Measurements from ENCODE around the gene ZNF668.

The ZNF668 gene

GRCh38 chr16:31080756-31081419, 6.8 kb upstream of the ZNF668 start:
- DNase-seq, result no peak

- DNase-seq, result no peak
Measured at GRCh38 chr16:31080035-31080629, 6.1 kb upstream of the ZNF668 start.

GRCh38 chr16:31079342-31079944, 5.4 kb upstream of the ZNF668 start:
- DNase-seq, result no peak

DNA sequence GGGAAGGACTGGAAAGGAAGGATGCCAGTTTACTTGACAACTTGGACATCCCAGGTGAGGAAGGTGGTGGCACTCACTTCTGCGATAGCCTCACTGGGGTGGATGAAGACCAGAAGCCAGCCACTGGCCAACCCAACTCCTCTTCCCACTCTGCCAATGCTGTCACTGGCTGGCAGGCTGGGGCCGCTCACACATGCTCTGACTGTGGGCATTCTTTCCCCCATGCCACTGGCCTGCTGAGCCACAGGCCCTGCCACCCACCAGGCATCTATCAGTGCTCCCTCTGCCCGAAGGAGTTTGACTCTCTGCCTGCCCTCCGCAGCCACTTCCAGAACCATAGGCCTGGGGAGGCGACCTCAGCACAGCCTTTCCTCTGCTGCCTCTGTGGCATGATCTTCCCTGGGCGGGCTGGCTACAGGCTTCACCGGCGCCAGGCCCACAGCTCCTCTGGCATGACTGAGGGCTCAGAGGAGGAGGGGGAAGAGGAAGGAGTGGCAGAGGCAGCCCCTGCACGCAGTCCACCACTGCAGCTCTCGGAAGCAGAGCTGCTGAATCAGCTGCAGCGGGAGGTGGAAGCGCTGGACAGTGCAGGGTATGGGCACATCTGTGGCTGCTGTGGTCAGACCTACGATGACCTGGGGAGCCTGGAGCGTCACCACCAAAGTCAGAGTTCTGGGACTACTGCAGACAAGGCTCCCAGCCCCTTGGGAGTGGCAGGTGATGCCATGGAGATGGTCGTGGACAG, 4.7 kb upstream of the ZNF668 start:
- no peak for DNase-seq

DNA sequence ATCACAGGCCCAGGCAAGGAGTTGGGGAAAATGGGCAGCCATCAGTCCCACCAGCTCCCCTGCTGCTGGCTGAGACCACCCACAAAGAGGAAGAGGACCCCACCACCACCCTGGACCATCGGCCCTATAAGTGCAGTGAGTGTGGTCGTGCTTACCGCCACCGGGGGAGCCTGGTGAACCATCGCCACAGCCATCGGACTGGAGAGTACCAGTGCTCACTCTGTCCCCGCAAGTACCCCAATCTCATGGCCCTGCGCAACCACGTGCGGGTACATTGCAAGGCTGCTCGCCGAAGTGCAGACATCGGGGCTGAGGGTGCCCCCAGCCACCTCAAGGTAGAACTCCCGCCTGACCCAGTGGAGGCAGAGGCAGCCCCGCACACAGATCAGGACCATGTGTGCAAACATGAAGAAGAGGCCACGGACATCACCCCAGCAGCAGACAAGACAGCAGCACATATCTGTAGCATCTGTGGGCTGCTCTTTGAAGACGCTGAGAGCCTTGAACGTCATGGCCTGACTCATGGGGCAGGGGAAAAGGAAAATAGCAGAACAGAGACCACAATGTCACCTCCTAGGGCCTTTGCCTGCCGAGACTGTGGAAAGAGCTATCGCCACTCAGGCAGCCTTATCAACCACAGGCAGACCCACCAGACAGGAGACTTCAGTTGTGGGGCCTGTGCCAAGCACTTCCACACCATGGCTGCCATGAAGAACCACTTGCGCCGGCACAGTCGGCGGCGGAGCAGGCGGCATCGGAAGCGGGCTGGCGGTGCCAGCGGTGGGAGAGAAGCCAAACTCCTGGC, 3.8 kb upstream of the ZNF668 start:
- DNase-seq, result no peak

DNA sequence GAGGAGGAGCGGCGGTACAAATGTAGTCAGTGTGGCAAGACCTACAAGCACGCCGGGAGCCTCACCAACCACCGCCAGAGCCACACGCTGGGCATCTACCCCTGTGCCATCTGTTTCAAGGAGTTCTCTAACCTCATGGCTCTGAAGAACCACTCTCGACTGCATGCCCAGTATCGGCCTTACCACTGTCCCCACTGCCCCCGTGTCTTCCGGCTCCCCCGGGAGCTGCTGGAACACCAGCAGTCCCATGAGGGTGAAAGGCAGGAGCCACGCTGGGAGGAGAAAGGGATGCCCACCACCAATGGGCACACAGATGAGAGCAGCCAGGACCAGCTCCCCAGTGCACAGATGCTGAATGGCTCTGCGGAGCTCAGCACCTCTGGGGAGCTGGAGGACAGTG, 3.0 kb upstream of the ZNF668 start:
- DNase-seq, result no peak

DNA sequence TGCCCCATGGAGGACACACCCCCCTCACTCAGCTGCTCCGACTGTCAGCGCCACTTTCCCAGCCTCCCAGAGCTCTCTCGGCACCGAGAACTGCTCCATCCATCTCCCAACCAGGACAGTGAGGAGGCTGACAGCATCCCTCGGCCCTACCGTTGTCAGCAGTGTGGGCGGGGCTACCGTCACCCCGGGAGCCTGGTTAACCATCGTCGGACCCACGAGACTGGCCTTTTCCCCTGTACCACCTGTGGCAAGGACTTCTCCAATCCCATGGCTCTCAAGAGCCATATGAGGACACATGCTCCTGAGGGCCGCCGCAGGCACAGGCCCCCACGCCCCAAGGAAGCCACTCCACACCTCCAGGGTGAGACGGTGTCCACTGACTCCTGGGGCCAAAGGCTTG, 2.3 kb upstream of the ZNF668 start:
- DNase-seq, result no peak

DNA sequence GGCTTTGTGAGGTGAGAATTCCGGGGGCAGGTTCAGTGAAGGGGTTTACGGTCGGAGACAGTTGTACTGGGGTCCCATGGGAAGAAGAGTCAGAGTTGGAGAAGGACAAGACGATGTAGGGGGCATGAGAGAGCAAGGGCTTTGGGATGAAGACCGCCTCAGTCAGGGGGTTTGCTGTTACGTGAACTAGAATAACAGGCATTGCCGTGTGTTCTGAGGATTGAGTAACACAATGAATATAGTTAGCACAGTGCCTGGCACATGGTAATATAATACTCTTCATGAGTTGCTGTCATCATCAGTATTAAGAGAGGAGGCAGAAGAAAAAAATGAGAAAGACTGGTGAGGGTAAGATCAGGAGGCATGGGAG, 759 bp upstream of the ZNF668 start:
- DNase-seq, result no peak

- peak; percentile 87 for DNase-seq
Measured at GRCh38 chr16:31073142-31073969, 684 bp downstream of the ZNF668 start.

GRCh38 chr16:31072540-31073141, 1.4 kb downstream of the ZNF668 start:
- DNase-seq, result no peak

GRCh38 chr16:31071861-31072260, 2.2 kb downstream of the ZNF668 start:
- no peak for DNase-seq

- DNase-seq, result no peak
Measured at GRCh38 chr16:31067342-31067741, 6.7 kb downstream of the ZNF668 start.

DNA sequence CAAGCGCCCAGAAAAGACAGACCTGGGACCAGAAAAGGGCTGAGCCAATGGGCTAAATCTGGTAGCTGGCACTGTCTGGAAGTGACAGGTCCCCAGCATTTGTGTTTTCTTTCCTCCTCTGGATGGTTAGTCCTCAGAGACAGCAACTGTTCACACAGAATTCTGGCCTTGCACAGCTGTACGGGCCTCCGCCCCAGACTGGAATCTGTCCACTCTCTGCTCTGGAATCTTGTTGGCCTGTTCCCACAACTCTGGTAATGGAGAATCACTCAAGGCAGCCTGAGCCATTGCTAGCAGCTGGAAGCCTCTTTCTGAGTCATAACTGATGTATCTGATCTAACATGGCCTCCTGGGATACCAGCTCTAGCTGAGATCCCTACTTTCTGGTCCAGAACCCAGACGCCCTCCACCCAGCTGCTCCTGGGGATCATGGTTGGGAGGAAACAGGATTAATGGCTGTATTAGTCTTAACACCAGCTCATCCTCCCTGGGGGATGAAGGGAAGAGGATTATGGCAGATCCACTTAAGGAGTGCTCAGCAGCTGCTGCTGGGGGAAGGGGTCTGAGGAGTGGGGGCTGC, 9.1 kb downstream of the ZNF668 start:
- DNase-seq, result no peak

GRCh38 chr16:31063843-31064611, 10.0 kb downstream of the ZNF668 start:
- no peak for DNase-seq

- DNase-seq, result no peak
Measured at GRCh38 chr16:31063495-31063842, 10.6 kb downstream of the ZNF668 start.

- DNase-seq, result no peak
Measured at GRCh38 chr16:31061813-31062440, 12.1 kb downstream of the ZNF668 start.

GRCh38 chr16:31061126-31061812, 12.8 kb downstream of the ZNF668 start:
- no peak for DNase-seq

GRCh38 chr16:31055613-31056012, 18.4 kb downstream of the ZNF668 start:
- no peak for DNase-seq

- no peak for DNase-seq
Measured at GRCh38 chr16:31052114-31052513, 21.9 kb downstream of the ZNF668 start.
